HCT116 (cell line): ENCODE measurements around the gene NHLRC1. TPM values are rescaled to one million over a fixed set of nuclear protein-coding genes. Genes with fewer than 3 reads are reported as not detected.

Experiments used
- ATAC-seq: fragments of 200-7000 bp; cut with Tn5 transposase; 2 replicates; pipeline ENCODE4 v1.9.1; 2020; ENCODE audit warnings: mild to moderate bottlenecking, moderate library complexity
- BruUV-seq: library from RNA; stranded (reverse); fragments of 400-500 nt; replicated peaks from 2 replicates; lab custom pipeline; 2021; lab: Mats Ljungman, UMichigan
- CTCF ChIA-PET: fragments of 300-600 bp; sonication (Branson Sonifier 250); formaldehyde crosslinking; loops from one replicate; lab custom pipeline; 2021; ENCODE audit warnings: antibody characterized with exemption; lab: Charles Lee
- POLR2A ChIA-PET: fragments of 300-600, 350-600 bp; sonication (Branson Sonifier 250); formaldehyde crosslinking; loops from one replicate; lab custom pipeline; 2021; ENCODE audit warnings: antibody characterized with exemption; lab: Charles Lee
- RAD21 ChIA-PET, 2 experiments: fragments of 300-600 bp; sonication (Branson Sonifier 250); formaldehyde crosslinking; loops; one replicate each; lab custom pipeline; 2023; ENCODE audit warnings: low total read pairs in 2 of 2; ENCODE audit not compliant: uncharacterized antibody in 2 of 2, unreplicated experiment in 2 of 2, low non-redundant PET in 1 of 2; lab: Charles Lee
- DNase-seq: peaks from one replicate; pipeline ENCODE4 v3.0.0-alpha.2; 2010; ENCODE audit warnings: low read depth, low spot score
- H2AFZ ChIP-seq: fragments of 200-600 bp; shearing (Covaris generic), sonication (generic); 2 replicates; pipeline ENCODE4 v1.6.1; 2017; ENCODE audit warnings: low read depth, mixed run types, mixed read lengths, antibody characterized with exemption, low read length; ENCODE audit not compliant: poor library complexity, severe bottlenecking
- H3K27ac ChIP-seq: 2 replicates; pipeline ENCODE4 v1.5.1; 2012; ENCODE audit warnings: low read depth, low read length
- H3K27me3 ChIP-seq: fragments of 200-600 bp; sonication (generic); 2 replicates; pipeline ENCODE4 v1.6.1; 2016; ENCODE audit warnings: mixed run types, low read length, mixed read lengths; ENCODE audit not compliant: insufficient read depth
- H3K36me3 ChIP-seq, 2 experiments: fragments of 200-500 bp in 1 of 2; fragments of 200-600 bp in 1 of 2; sonication (Bioruptor generic) in 1 of 2; sonication (generic) in 1 of 2; 2 replicates each; pipeline versions ENCODE4 v1.5.1 to v1.6.1; 2014 to 2016; ENCODE audit warnings: low read length in 2 of 2, inconsistent platforms in 1 of 2, mixed read lengths in 1 of 2, mixed run types in 1 of 2; ENCODE audit not compliant: insufficient read depth in 2 of 2, control insufficient read depth in 1 of 2
- H3K4me1 ChIP-seq, 2 experiments: fragments of 200-600 bp in 1 of 2; sonication (generic) in 1 of 2; 2 replicates each; pipeline versions ENCODE4 v1.5.1 to v1.6.1; 2012 to 2017; ENCODE audit warnings: low read length in 2 of 2, inconsistent platforms in 1 of 2, mild to moderate bottlenecking in 1 of 2, mixed read lengths in 1 of 2, mixed run types in 1 of 2, moderate library complexity in 1 of 2; ENCODE audit not compliant: insufficient read depth in 2 of 2, control insufficient read depth in 1 of 2
- H3K4me2 ChIP-seq: fragments of 200-600 bp; sonication (generic); 2 replicates; pipeline ENCODE4 v1.6.1; 2017; ENCODE audit warnings: mixed run types, low read length, mixed read lengths
- H3K4me3 ChIP-seq, 2 experiments: fragments of 200-600 bp in 1 of 2; sonication (generic) in 1 of 2; replicated peaks in 1 of 2; 2 replicates each; pipeline ENCODE4 v1.5.1; 2011 to 2016; ENCODE audit warnings: low read length in 2 of 2, control low read depth in 1 of 2, low read depth in 1 of 2, mild to moderate bottlenecking in 1 of 2, mixed read lengths in 1 of 2, mixed run types in 1 of 2
- H3K79me2 ChIP-seq: fragments of 200-600 bp; sonication (generic); 2 replicates; pipeline ENCODE4 v1.6.1; 2017; ENCODE audit warnings: mild to moderate bottlenecking, mixed run types, low read length, moderate library complexity, mixed read lengths; ENCODE audit not compliant: insufficient read depth
- H3K9ac ChIP-seq: fragments of 200-600 bp; sonication (generic); 2 replicates; pipeline ENCODE4 v1.6.1; 2016; ENCODE audit warnings: low read length, mixed read lengths
- H3K9me2 ChIP-seq: fragments of 200-600 bp; sonication (generic), shearing (Covaris generic); 2 replicates; pipeline ENCODE4 v1.6.1; 2017; ENCODE audit warnings: mixed run types, mild to moderate bottlenecking, moderate library complexity; ENCODE audit not compliant: insufficient read depth
- H3K9me3 ChIP-seq, 2 experiments: fragments of 200-500 bp in 1 of 2; fragments of 200-600 bp in 1 of 2; sonication (Bioruptor generic) in 1 of 2; sonication (generic) in 1 of 2; 2 replicates each; pipeline ENCODE4 v1.6.1; 2014 to 2017; ENCODE audit warnings: low read length in 2 of 2, mixed read lengths in 2 of 2, inconsistent platforms in 1 of 2, low read depth in 1 of 2, mild to moderate bottlenecking in 1 of 2, mixed run types in 1 of 2, moderate library complexity in 1 of 2; ENCODE audit not compliant: control insufficient read depth in 1 of 2, insufficient read depth in 1 of 2
- H4K20me1 ChIP-seq: fragments of 200-600 bp; sonication (generic), shearing (Covaris generic); 2 replicates; pipeline ENCODE4 v1.6.1; 2017; ENCODE audit warnings: mixed run types, mild to moderate bottlenecking, moderate library complexity; ENCODE audit not compliant: insufficient read depth
- CBX3 ChIP-seq: IDR thresholded peaks from 2 replicates; pipeline ENCODE4 v1.6.1; 2012; ENCODE audit warnings: low read depth
- CEBPB ChIP-seq: IDR thresholded peaks from 2 replicates; pipeline ENCODE4 v1.6.1; 2012; ENCODE audit warnings: low read depth
- JUND ChIP-seq: IDR thresholded peaks from 2 replicates; pipeline ENCODE4 v1.6.1; 2012
- POLR2A ChIP-seq: IDR thresholded peaks from 2 replicates; pipeline ENCODE4 v1.7.0; 2011; ENCODE audit warnings: borderline replicate concordance; ENCODE audit not compliant: insufficient read depth, insufficient read length; ENCODE audit errors: extremely low read depth
- SIN3A ChIP-seq: IDR thresholded peaks from 2 replicates; pipeline ENCODE4 v1.6.1; 2012; ENCODE audit warnings: low read depth
- SP1 ChIP-seq: IDR thresholded peaks from 2 replicates; pipeline ENCODE4 v1.6.1; 2012; ENCODE audit warnings: low read depth
- SRF ChIP-seq: IDR thresholded peaks from 2 replicates; pipeline ENCODE4 v1.6.1; 2012; ENCODE audit warnings: low read depth
- TCF7L2 ChIP-seq: IDR thresholded peaks from 2 replicates; pipeline ENCODE4 v1.7.0; 2011; ENCODE audit warnings: borderline replicate concordance, inconsistent platforms; ENCODE audit not compliant: insufficient read depth, insufficient read length; ENCODE audit errors: extremely low read depth
- intact Hi-C: fragments of 100-400 bp; cut with micrococcal nuclease; formaldehyde crosslinking; loops from 2 replicates; pipeline ENCODE4 v1.10.0; 2022
- total RNA-seq: library from RNA; stranded (reverse); gene quantifications from one replicate; pipeline ENCODE4 v1.2.1, GENCODE V29; 2021; ENCODE audit not compliant: unreplicated experiment

NHLRC1 gene
- total RNA-seq, 1 experiment from 2014 or later, result not detected

DNA sequence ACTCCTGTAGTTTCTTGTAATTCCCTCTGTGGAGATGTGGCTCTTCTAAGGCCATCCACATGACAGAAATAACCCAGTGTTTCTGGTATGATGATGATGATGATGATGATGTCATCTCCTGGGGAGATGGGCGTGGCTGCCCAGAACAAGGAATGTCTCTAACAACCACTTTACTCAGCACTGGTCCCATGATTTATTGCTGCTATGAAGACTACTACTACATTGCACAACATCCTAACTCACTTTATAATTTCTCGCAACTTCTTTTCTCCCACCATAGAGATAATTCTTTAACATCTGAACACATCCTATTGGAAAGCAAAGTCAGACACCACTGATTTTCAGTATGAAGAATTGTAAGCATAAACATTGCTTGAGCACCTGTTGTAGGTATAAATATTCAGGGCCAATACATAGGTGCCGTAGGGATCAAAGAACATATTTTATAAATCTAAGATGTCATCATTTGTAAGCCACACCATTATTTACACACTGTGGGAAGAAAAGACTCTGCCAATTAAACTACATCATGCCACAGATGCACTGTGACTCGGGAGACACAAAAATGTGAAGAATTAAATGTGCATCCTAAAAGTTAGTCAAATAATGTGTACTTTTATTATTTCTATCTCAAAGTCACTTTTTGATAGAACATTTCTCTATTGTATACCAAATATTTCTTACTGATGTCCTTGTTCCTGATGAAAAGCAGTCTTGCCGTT is 26.0 kb upstream of the NHLRC1 start:
- no peak overlapping the region for H3K27ac ChIP-seq
- TF ChIP-seq CEBPB (peak; percentile 73), CBX3 (no peak), SP1 (0 out of 2 replicates have a peak, but pooled peaks have one; percentile 33)

DNA sequence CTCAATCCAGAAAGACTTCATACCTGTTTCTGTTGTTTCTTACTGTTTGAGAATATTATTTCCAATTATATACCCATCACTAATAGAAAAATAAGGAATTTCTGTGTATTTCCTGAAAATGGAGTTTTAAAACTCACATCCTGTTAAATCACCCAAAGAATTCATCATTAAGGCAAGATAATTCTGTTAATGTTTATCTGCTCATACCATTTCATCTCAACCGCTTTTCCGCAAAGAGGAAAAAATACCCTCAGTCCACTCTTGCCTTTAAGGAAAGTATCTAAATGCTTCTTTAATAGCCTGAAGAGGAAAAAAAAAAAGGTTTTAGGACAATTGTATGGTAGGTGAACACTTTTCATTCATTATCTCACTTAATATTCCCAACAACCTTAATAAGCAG is 25.1 kb upstream of the NHLRC1 start:
- H3K27ac ChIP-seq, result no peak overlapping the region
- H3K9me3 ChIP-seq, result no peaks in the 10 kb centered on the region
- H2AFZ ChIP-seq, result no peak overlapping the region
- ChIA-PET POLR2A (no interaction called here), CTCF (no interaction called here), RAD21 (no interaction called here)
- no peaks in the 10 kb centered on the region for H4K20me1 ChIP-seq
- DNase-seq (no peak), ATAC-seq (no peak)
- peaks cover 0 to 16% of the 10 kb centered on the region in 2 experiments; a peak in 2 of 4 replicates for H3K4me1 ChIP-seq
- intact Hi-C loops, result no loop called here
- no peaks in the 10 kb centered on the region; a peak in 1 of 4 replicates for H3K36me3 ChIP-seq
- H3K4me3 ChIP-seq, result no peak overlapping the region
- H3K79me2 ChIP-seq, result no peaks in the 10 kb centered on the region
- H3K27me3 ChIP-seq, result no peaks in the 10 kb centered on the region
- TF ChIP-seq POLR2A (no peak), SIN3A (no peak), JUND (no peak), TCF7L2 (no peak), SRF (no peak)
- H3K4me2 ChIP-seq, result no peak overlapping the region; the same call in 1 of the 2 replicates
- H3K9me2 ChIP-seq, result no peaks in the 10 kb centered on the region
- no TSS peak for BruUV-seq
- H3K9ac ChIP-seq, result no peak overlapping the region

More for the DNA sequence above, 26.0 kb upstream of the NHLRC1 start:
- no peaks in the 10 kb centered on the region; a peak in 1 of 4 replicates for H3K36me3 ChIP-seq
- RAD21 ChIA-PET, result no interaction called here
- no peaks in the 10 kb centered on the region for H4K20me1 ChIP-seq
- H3K4me3 ChIP-seq, result no peak overlapping the region
- CTCF ChIA-PET, result no interaction called here
- H3K9me3 ChIP-seq, result no peaks in the 10 kb centered on the region
- no peaks in the 10 kb centered on the region for H3K9me2 ChIP-seq
- intact Hi-C loops, result no loop called here
- ATAC-seq (no peak), DNase-seq (peak; percentile 35)
- H3K27me3 ChIP-seq, result no peaks in the 10 kb centered on the region
- peak overlapping the region; percentile 14; the same call in 1 of the 2 replicates for H3K4me2 ChIP-seq
- BruUV-seq, result no TSS peak
- POLR2A ChIA-PET, result no interaction called here
- no peak overlapping the region for H2AFZ ChIP-seq
- H3K79me2 ChIP-seq, result no peaks in the 10 kb centered on the region
- H3K9ac ChIP-seq, result no peak overlapping the region
- H3K4me1 ChIP-seq, result peaks cover 0 to 16% of the 10 kb centered on the region in 2 experiments; a peak in 2 of 4 replicates
